DND-41 (cell line): ENCODE results near the gene ANKRD13B.

Source experiments
- ATAC-seq: fragments of 200-7000 bp; cut with Tn5 transposase; 3 replicates; pipeline ENCODE4 v1.9.1; 2021; ENCODE audit warnings: low read depth; ENCODE audit not compliant: insufficient read depth
- DNase-seq: peaks from one replicate; pipeline ENCODE4 v3.0.0-alpha.2; 2020
- H2AFZ ChIP-seq: 2 replicates; pipeline ENCODE4 v1.6.0; 2012; ENCODE audit warnings: low read depth, low read length
- H3K27ac ChIP-seq: 2 replicates; pipeline ENCODE4 v1.5.1; 2012; ENCODE audit warnings: low read length, inconsistent platforms
- H3K27me3 ChIP-seq: fragments of 200-600 bp; sonication (generic); 2 replicates; pipeline ENCODE4 v1.6.0; 2012; ENCODE audit warnings: low read length, mild to moderate bottlenecking, inconsistent platforms; ENCODE audit not compliant: insufficient read depth, poor library complexity
- H3K36me3 ChIP-seq: 2 replicates; pipeline ENCODE4 v1.5.1; 2012; ENCODE audit warnings: low read length, inconsistent platforms; ENCODE audit not compliant: insufficient read depth
- H3K4me1 ChIP-seq: 2 replicates; pipeline ENCODE4 v1.5.1; 2012; ENCODE audit warnings: mild to moderate bottlenecking, low read length; ENCODE audit not compliant: insufficient read depth
- H3K4me2 ChIP-seq: 2 replicates; pipeline ENCODE4 v1.6.0; 2012; ENCODE audit warnings: mild to moderate bottlenecking, moderate library complexity, low read length, inconsistent platforms; ENCODE audit not compliant: insufficient read depth
- H3K4me3 ChIP-seq, 2 experiments: fragments of 200-600 bp in 1 of 2; shearing (Covaris generic) in 1 of 2; 2 replicates each; pipeline ENCODE4 v1.5.1; 2012 to 2016; ENCODE audit warnings: inconsistent platforms in 2 of 2, low read length in 2 of 2, mild to moderate bottlenecking in 2 of 2, low read depth in 1 of 2, moderate library complexity in 1 of 2
- H3K79me2 ChIP-seq: 2 replicates; pipeline ENCODE4 v1.6.0; 2012; ENCODE audit warnings: low read length, inconsistent platforms; ENCODE audit not compliant: insufficient read depth
- H3K9ac ChIP-seq: 2 replicates; pipeline ENCODE4 v1.6.0; 2012; ENCODE audit warnings: low read depth, mild to moderate bottlenecking, inconsistent platforms, low read length, moderate library complexity
- H3K9me3 ChIP-seq: 2 replicates; pipeline ENCODE4 v1.5.1; 2012; ENCODE audit warnings: low read length, moderate library complexity, mild to moderate bottlenecking, inconsistent platforms; ENCODE audit not compliant: insufficient read depth, severe bottlenecking
- H4K20me1 ChIP-seq: 2 replicates; pipeline ENCODE4 v1.6.0; 2012; ENCODE audit warnings: low read length; ENCODE audit not compliant: insufficient read depth
- EZH2 ChIP-seq: IDR thresholded peaks from 3 replicates; pipeline ENCODE4 v1.6.1; 2012; ENCODE audit warnings: borderline replicate concordance, low read depth, mild to moderate bottlenecking, moderate library complexity, low read length, inconsistent platforms; ENCODE audit not compliant: severe bottlenecking
- TF ChIP-seq, protein P1 (sequence below): IDR thresholded peaks from 2 replicates; pipeline ENCODE4 v1.5.1; 2012; ENCODE audit warnings: borderline replicate concordance, low read length, moderate library complexity, mild to moderate bottlenecking; ENCODE audit not compliant: poor library complexity, severe bottlenecking; ENCODE audit errors: extremely low read depth

Gene ANKRD13B

DNA sequence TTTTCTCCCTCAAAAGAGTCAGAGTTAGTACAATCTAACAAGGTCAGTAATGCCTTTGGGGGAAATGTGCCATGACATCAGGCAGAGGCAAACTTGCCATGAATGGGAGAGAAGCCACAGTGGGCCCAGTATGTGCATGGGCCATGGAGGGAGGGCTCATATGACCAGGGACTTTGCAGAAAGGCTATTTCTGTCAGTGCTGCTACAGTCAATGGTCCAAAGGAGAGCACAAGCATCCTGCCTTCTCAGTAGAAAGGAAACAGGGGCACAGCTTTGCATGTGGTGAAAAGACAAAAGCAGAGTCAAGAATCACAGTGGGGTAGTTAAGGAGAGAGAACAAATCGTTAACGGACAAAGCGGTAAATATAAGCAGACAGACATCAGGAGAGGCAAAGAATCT lies 41.0 kb downstream of the ANKRD13B start:
- Histone ChIP-seq H3K4me2 (no peak overlapping the region), H3K79me2 (no peaks in the 10 kb centered on the region), H3K9ac (no peak overlapping the region), H3K4me3 (no peak overlapping the region), H3K9me3 (no peaks in the 10 kb centered on the region), H3K4me1 (no peaks in the 10 kb centered on the region), H2AFZ (no peak overlapping the region), H3K27ac (no peak overlapping the region), H4K20me1 (no peaks in the 10 kb centered on the region), H3K36me3 (peaks cover 51% of the 10 kb centered on the region), H3K27me3 (no peaks in the 10 kb centered on the region)
- no peak for DNase-seq
- ATAC-seq = no peak
- TF ChIP-seq, protein P1, sequence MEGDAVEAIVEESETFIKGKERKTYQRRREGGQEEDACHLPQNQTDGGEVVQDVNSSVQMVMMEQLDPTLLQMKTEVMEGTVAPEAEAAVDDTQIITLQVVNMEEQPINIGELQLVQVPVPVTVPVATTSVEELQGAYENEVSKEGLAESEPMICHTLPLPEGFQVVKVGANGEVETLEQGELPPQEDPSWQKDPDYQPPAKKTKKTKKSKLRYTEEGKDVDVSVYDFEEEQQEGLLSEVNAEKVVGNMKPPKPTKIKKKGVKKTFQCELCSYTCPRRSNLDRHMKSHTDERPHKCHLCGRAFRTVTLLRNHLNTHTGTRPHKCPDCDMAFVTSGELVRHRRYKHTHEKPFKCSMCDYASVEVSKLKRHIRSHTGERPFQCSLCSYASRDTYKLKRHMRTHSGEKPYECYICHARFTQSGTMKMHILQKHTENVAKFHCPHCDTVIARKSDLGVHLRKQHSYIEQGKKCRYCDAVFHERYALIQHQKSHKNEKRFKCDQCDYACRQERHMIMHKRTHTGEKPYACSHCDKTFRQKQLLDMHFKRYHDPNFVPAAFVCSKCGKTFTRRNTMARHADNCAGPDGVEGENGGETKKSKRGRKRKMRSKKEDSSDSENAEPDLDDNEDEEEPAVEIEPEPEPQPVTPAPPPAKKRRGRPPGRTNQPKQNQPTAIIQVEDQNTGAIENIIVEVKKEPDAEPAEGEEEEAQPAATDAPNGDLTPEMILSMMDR = no peak
- TF ChIP-seq EZH2 = no peak

DNA sequence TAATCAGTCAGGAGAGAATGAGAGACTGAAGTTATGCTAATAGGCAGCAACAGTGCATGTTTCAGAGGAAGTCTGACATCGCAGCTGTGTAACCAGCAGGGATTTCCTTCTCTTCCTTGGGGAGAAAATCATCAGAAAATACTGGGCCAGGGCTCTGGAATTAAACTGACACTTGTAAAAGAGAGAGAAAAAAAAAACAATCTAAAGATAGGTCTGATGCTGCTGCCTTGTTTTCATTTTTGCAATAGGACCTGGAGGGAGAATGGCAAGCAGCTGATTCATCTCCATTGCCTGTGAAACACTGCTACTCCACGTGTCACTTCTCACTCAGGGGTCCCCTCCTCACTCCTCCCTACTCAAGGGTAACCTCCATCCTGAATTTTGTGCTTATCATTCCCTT lies 47.5 kb downstream of the ANKRD13B start:
- H3K27ac ChIP-seq = no peak overlapping the region
- no peak for TF ChIP-seq EZH2
- TF ChIP-seq, protein P1 = no peak
- H3K9ac ChIP-seq = no peak overlapping the region
- no peak for DNase-seq
- H3K4me1 ChIP-seq = no peaks in the 10 kb centered on the region
- H3K36me3 ChIP-seq = peaks cover 11% of the 10 kb centered on the region
- no peak overlapping the region for H3K4me2 ChIP-seq
- no peaks in the 10 kb centered on the region for H3K79me2 ChIP-seq
- H4K20me1 ChIP-seq = no peaks in the 10 kb centered on the region
- H3K27me3 ChIP-seq = no peaks in the 10 kb centered on the region
- H3K4me3 ChIP-seq = no peak overlapping the region
- H3K9me3 ChIP-seq = no peaks in the 10 kb centered on the region
- ATAC-seq = no peak
- H2AFZ ChIP-seq = no peak overlapping the region

DNA sequence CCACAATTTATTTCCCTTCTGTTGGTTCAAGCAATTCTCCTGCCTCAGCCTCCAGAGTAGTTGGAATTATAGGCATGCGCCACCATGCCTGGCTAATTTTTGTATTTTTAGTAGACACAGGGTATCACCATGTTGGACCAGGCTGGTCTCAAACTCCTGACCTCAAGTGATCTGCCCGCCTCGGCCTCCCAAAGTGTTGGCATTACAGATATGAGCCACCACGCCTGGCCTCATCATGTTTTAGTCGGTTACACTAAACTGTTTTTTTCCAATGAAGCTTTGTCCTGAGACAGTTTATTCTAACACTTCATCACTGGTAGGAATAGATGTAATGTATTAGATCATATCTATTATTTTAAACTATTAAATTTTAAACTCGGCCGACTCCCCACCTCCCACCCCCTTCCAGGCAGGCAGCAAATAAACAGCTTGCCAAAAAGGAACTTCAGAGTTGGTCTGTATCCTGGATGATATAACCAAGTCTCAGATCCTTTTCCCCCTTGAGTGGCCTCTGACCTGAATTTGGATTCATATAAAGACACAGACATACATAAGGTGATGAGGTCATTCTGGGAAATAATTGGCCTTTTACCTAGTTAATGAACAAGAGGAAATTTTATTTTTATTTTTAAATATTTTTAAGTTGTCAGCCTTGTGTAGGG lies 48.2 kb downstream of the ANKRD13B start:
- H3K9me3 ChIP-seq = no peaks in the 10 kb centered on the region
- H3K27ac ChIP-seq = no peak overlapping the region
- H3K36me3 ChIP-seq = peaks cover 6% of the 10 kb centered on the region
- no peak for ATAC-seq
- no peaks in the 10 kb centered on the region for H3K79me2 ChIP-seq
- DNase-seq = no peak
- no peaks in the 10 kb centered on the region for H3K4me1 ChIP-seq
- no peak overlapping the region for H2AFZ ChIP-seq
- no peaks in the 10 kb centered on the region for H4K20me1 ChIP-seq
- TF ChIP-seq, protein P1 = no peak
- TF ChIP-seq EZH2 = no peak
- no peaks in the 10 kb centered on the region for H3K27me3 ChIP-seq
- H3K9ac ChIP-seq = no peak overlapping the region
- H3K4me2 ChIP-seq = no peak overlapping the region
- H3K4me3 ChIP-seq = no peak overlapping the region

DNA sequence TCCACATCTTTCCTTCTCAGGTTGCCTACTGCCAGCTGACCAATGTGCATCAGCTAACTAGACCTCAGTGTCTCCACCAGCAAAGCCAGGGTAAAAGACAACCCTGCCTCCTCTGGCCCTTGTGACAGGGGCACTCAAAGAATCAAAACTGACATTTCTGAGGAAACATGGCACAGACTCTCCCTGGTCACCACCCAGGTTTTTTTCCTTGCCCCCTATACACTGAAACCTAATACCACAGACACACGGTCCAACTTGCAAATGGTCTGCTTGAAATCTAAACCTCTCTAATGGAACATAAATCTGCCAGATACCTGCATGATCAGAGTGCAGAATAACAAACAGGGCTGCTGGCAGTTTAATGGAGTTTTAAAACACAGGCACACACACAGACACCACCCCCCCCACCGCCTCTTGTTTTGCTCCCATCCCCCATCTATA lies 49.3 kb downstream of the ANKRD13B start:
- Histone ChIP-seq H3K36me3 (no peaks in the 10 kb centered on the region; the same call in 1 of the 2 replicates), H3K79me2 (no peaks in the 10 kb centered on the region), H3K4me2 (no peak overlapping the region), H3K4me3 (no peak overlapping the region), H4K20me1 (no peaks in the 10 kb centered on the region), H2AFZ (no peak overlapping the region), H3K27me3 (no peaks in the 10 kb centered on the region), H3K9me3 (no peaks in the 10 kb centered on the region), H3K4me1 (no peaks in the 10 kb centered on the region), H3K9ac (no peak overlapping the region), H3K27ac (no peak overlapping the region)
- TF ChIP-seq EZH2 = no peak
- TF ChIP-seq, protein P1 = no peak
- ATAC-seq (no peak), DNase-seq (no peak)
